ENCODE data around the gene DBP. TPM values are rescaled to one million over a fixed set of nuclear protein-coding genes. Genes with fewer than 3 reads are reported as not detected.

Gene DBP
- total RNA-seq, 1 experiment from 2014 or later, result 12.0 TPM

GRCh38 chr19:48674921-48675824, 38.0 kb upstream of the DBP start:
- TF ChIP-seq TEAD4 (CRISPR knock-in tag; IDR thresholded peaks at IDR 0.05) (peak; percentile 53; the same call in 1 of the 2 replicates), MLX (CRISPR knock-in tag; IDR thresholded peaks at IDR 0.05) (no peak), ATF2 (CRISPR knock-in tag; IDR thresholded peaks at IDR 0.05; ENCODE audit: borderline replicate concordance, low read depth) (no peak), HMGXB4 (CRISPR knock-in tag; IDR thresholded peaks at IDR 0.05) (peak; percentile 54; the same call in 1 of the 2 replicates), SP1 (CRISPR knock-in tag; conservative IDR thresholded peaks at IDR 0.05) (0 out of 2 replicates have a peak, but pooled peaks have one; percentile 58), ZNF121 (CRISPR knock-in tag; IDR thresholded peaks at IDR 0.05) (peak; percentile 100), TEAD1 (CRISPR knock-in tag; IDR thresholded peaks at IDR 0.05) (peak; percentile 53; the same call in 1 of the 2 replicates), CTCF (IDR thresholded peaks at IDR 0.05) (peak; percentile 81), ZNF138 (CRISPR knock-in tag; conservative IDR thresholded peaks at IDR 0.05) (no peak), AFF4 (CRISPR knock-in tag; IDR thresholded peaks at IDR 0.05; ENCODE audit: borderline replicate concordance) (no peak), MAX (CRISPR knock-in tag; IDR thresholded peaks at IDR 0.05) (peak; percentile 24), ATF3 (CRISPR knock-in tag; conservative IDR thresholded peaks at IDR 0.05) (no peak), FOXJ3 (CRISPR knock-in tag; IDR thresholded peaks at IDR 0.05; ENCODE audit: borderline replicate concordance) (no peak)

More at GRCh38 chr19:48674921-48675824, 38.0 kb upstream of the DBP start:
- ATAC-seq (peak; percentile 85), DNase-seq (ENCODE audit: low spot score) (peak; percentile 91)
- no peaks in the 10 kb centered on the region for H3K9me3 Mint-ChIP-seq
- H3K4me1 Mint-ChIP-seq, result peaks cover 26% of the 10 kb centered on the region
- POLR2A ChIA-PET, result interaction anchor here (0.7 to 2.2 kb wide), 4 partner anchors 21 to 45 kb away, joined by 3 to 14 read pairs (median 4); partner anchors contain the start of gene FUT2
- H3K27ac Mint-ChIP-seq, result no peak overlapping the region
- CTCF ChIA-PET, result interaction anchor here (0.6 to 4.0 kb wide), 37 partner anchors 8 to 186 kb away, joined by 3 to 56 read pairs (median 4); partner anchors contain the start of genes CA11, FUT2 and IZUMO1
- H3K36me3 Mint-ChIP-seq, result no peaks in the 10 kb centered on the region
- no peak overlapping the region; the same call in 1 of the 2 replicates for H3K4me3 Mint-ChIP-seq
- peaks cover 17% of the 10 kb centered on the region for H3K27me3 Mint-ChIP-seq (ENCODE audit: low read depth)

All from WTC11 (cell line).